T-cell (primary cell): Measurements from ENCODE around the gene PPP1R14B. TPM values are rescaled to one million over a fixed set of nuclear protein-coding genes. Genes with fewer than 3 reads are reported as not detected.

Experiments
- ATAC-seq, 4 experiments: fragments of 200-7000 bp in 3 of 4; fragments of 150-1000 bp in 1 of 4; cut with Tn5 transposase; replicated peaks in 1 of 4; 1 replicate in 3 of 4; 2 replicates in 1 of 4; pipeline ENCODE4 v1.10.0; 2021; ENCODE audit warnings: moderate library complexity in 3 of 4, mild to moderate bottlenecking in 2 of 4, moderate number of reproducible peaks in 1 of 4
- CTCF ChIA-PET, 2 donors: fragments of 300-600 bp; sonication (Branson Sonifier 250); formaldehyde crosslinking; loops; one replicate each; lab custom pipeline; 2022; ENCODE audit warnings: antibody characterized with exemption in 2 of 2; lab: Charles Lee
- POLR2A ChIA-PET, 2 donors: fragments of 300-600 bp; sonication (Branson Sonifier 250); formaldehyde crosslinking; loops; one replicate each; lab custom pipeline; 2022; ENCODE audit warnings: antibody characterized with exemption in 2 of 2; lab: Charles Lee
- DNase-seq, 35 experiments: peaks; one replicate each; pipeline versions ENCODE4 v3.0.0 to v3.0.0-alpha.2; 2013 to 2023
- H3K27ac ChIP-seq: one replicate; pipeline ENCODE4 v1.5.1; 2013; ENCODE audit warnings: low read length
- H3K27me3 ChIP-seq, 2 experiments: replicated peaks in 1 of 2; 1 replicate in 1 of 2; 2 replicates in 1 of 2; pipeline versions ENCODE4 v1.6.1 to v1.7.0; 2013; ENCODE audit warnings: low read length in 1 of 2, mixed read lengths in 1 of 2; ENCODE audit not compliant: control insufficient read depth in 2 of 2, insufficient read depth in 2 of 2; ENCODE audit errors: extremely low read depth in 1 of 2
- H3K36me3 ChIP-seq, 2 donors: 1 replicate in 1 of 2; 2 replicates in 1 of 2; pipeline versions ENCODE4 v1.6.1 to v1.7.0; 2013; ENCODE audit warnings: low read length in 1 of 2; ENCODE audit not compliant: control insufficient read depth in 2 of 2, insufficient read depth in 1 of 2; ENCODE audit errors: extremely low read depth in 1 of 2
- H3K4me1 ChIP-seq, 2 experiments: 1 replicate in 1 of 2; 2 replicates in 1 of 2; pipeline versions ENCODE4 v1.6.1 to v1.7.0; 2013; ENCODE audit warnings: low read length in 2 of 2, mixed read lengths in 1 of 2; ENCODE audit not compliant: insufficient read depth in 2 of 2, control insufficient read depth in 1 of 2; ENCODE audit errors: extremely low read depth in 1 of 2
- H3K4me3 ChIP-seq, 2 donors: 1 replicate in 1 of 2; 2 replicates in 1 of 2; pipeline versions ENCODE4 v1.5.1 to v1.7.0; 2013; ENCODE audit warnings: mild to moderate bottlenecking in 2 of 2, low read length in 1 of 2, moderate library complexity in 1 of 2; ENCODE audit not compliant: control insufficient read depth in 1 of 2; ENCODE audit errors: extremely low read depth in 1 of 2
- H3K9me3 ChIP-seq: 2 replicates; pipeline ENCODE4 v1.7.0; 2013
- H3K27ac Mint-ChIP-seq, 2 donors: one replicate each; pipeline ENCODE4 v1.8.0; 2020 to 2021; ENCODE audit warnings: mild to moderate bottlenecking in 2 of 2, mixed read lengths in 2 of 2
- H3K27me3 Mint-ChIP-seq, 2 donors: one replicate each; pipeline ENCODE4 v1.8.0; 2021 to 2022; ENCODE audit warnings: mixed read lengths in 2 of 2
- H3K36me3 Mint-ChIP-seq: one replicate; pipeline ENCODE4 v1.8.0; 2021; ENCODE audit warnings: mixed read lengths
- H3K4me1 Mint-ChIP-seq, 3 donors: one replicate each; pipeline ENCODE4 v1.8.0; 2020 to 2022; ENCODE audit warnings: mixed read lengths in 3 of 3, mild to moderate bottlenecking in 1 of 3
- H3K4me3 Mint-ChIP-seq, 3 donors: one replicate each; pipeline ENCODE4 v1.8.0; 2020 to 2022; ENCODE audit warnings: mild to moderate bottlenecking in 3 of 3, mixed read lengths in 3 of 3, moderate library complexity in 3 of 3
- H3K9me3 Mint-ChIP-seq, 3 donors: one replicate each; pipeline ENCODE4 v1.8.0; 2020 to 2022; ENCODE audit warnings: mixed read lengths in 3 of 3
- WGBS: methylation state at CpG from one replicate; pipeline ENCODE4 v1.1.5; 2013; ENCODE audit warnings: missing lambda C conversion rate; ENCODE audit not compliant: insufficient coverage; 5-methylcytosine and 5-hydroxymethylcytosine counted together
- total RNA-seq, 35 experiments: library from RNA in 6 of 35; stranded (reverse) in 6 of 35; fragments of 120-200 nt in 1 of 35; gene quantifications; one replicate each; pipeline versions ENCODE4 v1.2.1 to v1.2.4 and lab custom pipeline; 2013 to 2026

The PPP1R14B gene
- total RNA-seq, 5 donors from 2014 or later (not counting 1 experiment from before 2014, with no cell fraction given), result 31.2 to 143 (median 88.1) TPM

GRCh38 chr11:64245797-64246620 is 734 bp downstream of the PPP1R14B start:
- under 1% methylated on average over 41 of the region's 46 CpGs for WGBS
- Mint-ChIP-seq H3K27me3 (no peaks in the 10 kb centered on the region), H3K27ac (peak overlapping the region; percentile 87 to 88), H3K4me1 (peaks cover 36 to 45% (median 38%) of the 10 kb centered on the region in 3 donors), H3K36me3 (no peaks in the 10 kb centered on the region), H3K9me3 (no peaks in the 10 kb centered on the region), H3K4me3 (peak overlapping the region; percentile 80 to 90 (median 89))
- ATAC-seq, result no peak
- CTCF ChIA-PET, result interaction anchor here (0.6 to 1.1 kb wide), 5 partner anchors 41 to 72 kb away, joined by 3 to 5 read pairs (median 3); partner anchors contain the start of genes PRDX5 (in 1 of the 2) and STIP1 (in 1 of the 2)
- Histone ChIP-seq H3K9me3 (no peaks in the 10 kb centered on the region), H3K27me3 (peaks cover 0 to 7% of the 10 kb centered on the region in 2 experiments), H3K27ac (peak overlapping the region; percentile 43), H3K4me3 (peak overlapping the region; percentile 64 to 76), H3K36me3 (peaks cover 6 to 10% of the 10 kb centered on the region in 2 donors), H3K4me1 (peaks cover 14 to 60% of the 10 kb centered on the region in 2 experiments)
- POLR2A ChIA-PET, result no interaction called here
- DNase-seq, result peak in 18 of 35 experiments; percentile 25 to 77 (median 38)

- peaks cover 6 to 10% of the 10 kb centered on the region in 2 donors for H3K36me3 ChIP-seq
- Mint-ChIP-seq H3K36me3 (no peaks in the 10 kb centered on the region), H3K27me3 (no peaks in the 10 kb centered on the region), H3K4me3 (peak overlapping the region; percentile 80 to 90 (median 89)), H3K27ac (peak overlapping the region; percentile 87 to 88), H3K4me1 (peaks cover 36 to 46% (median 41%) of the 10 kb centered on the region in 3 donors), H3K9me3 (no peaks in the 10 kb centered on the region)
- H3K27me3 ChIP-seq, result peaks cover 0 to under 1% of the 10 kb centered on the region in 2 experiments
- H3K4me1 ChIP-seq, result peaks cover 12 to 57% of the 10 kb centered on the region in 2 experiments
- DNase-seq (peak in 18 of 35 experiments; percentile 18 to 63 (median 36)), ATAC-seq (no peak)
- CTCF ChIA-PET, result interaction anchor here in 1 of 2 donors (0.6 to 1.1 kb wide), 4 partner anchors 19 to 72 kb away, joined by 3 to 4 read pairs (median 3); partner anchors contain the start of gene PRDX5
- peak overlapping the region; percentile 43 for H3K27ac ChIP-seq
- no peaks in the 10 kb centered on the region for H3K9me3 ChIP-seq
- WGBS, result 10% methylated on average over 2 of the region's 6 CpGs
- POLR2A ChIA-PET, result interaction anchor here in 1 of 2 donors (0.7 kb wide), 1 partner anchor 18 kb away, joined by 11 read pairs; no protein-coding TSS in a partner anchor
- peak overlapping the region; percentile 64 to 76 for H3K4me3 ChIP-seq
Measured at GRCh38 chr11:64245401-64245796, 1.3 kb downstream of the PPP1R14B start.

- H3K27me3 ChIP-seq, result no peaks in the 10 kb centered on the region
- Mint-ChIP-seq H3K4me3 (peak overlapping the region; percentile 80 to 90 (median 89)), H3K27me3 (no peaks in the 10 kb centered on the region), H3K27ac (peak overlapping the region; percentile 87 to 88), H3K4me1 (peaks cover 38 to 48% (median 45%) of the 10 kb centered on the region in 3 donors), H3K9me3 (no peaks in the 10 kb centered on the region), H3K36me3 (no peaks in the 10 kb centered on the region)
- peaks cover 6 to 10% of the 10 kb centered on the region in 2 donors for H3K36me3 ChIP-seq
- H3K9me3 ChIP-seq, result no peaks in the 10 kb centered on the region
- CTCF ChIA-PET, result interaction anchor here in 1 of 2 donors (0.6 to 1.1 kb wide), 4 partner anchors 18 to 73 kb away, joined by 3 to 4 read pairs (median 3); partner anchors contain the start of gene PRDX5
- DNase-seq (no peak), ATAC-seq (no peak)
- WGBS, result 43% methylated on average over 3 of the region's 6 CpGs
- peak overlapping the region; percentile 30 for H3K27ac ChIP-seq
- POLR2A ChIA-PET, result interaction anchor here in 1 of 2 donors (0.6 to 0.7 kb wide), 3 partner anchors 14 to 21 kb away, joined by 3 to 11 read pairs (median 4); no protein-coding TSS in a partner anchor
- H3K4me3 ChIP-seq, result peak overlapping the region in 1 of 2 donors; percentile 64
- peaks cover 12 to 57% of the 10 kb centered on the region in 2 experiments for H3K4me1 ChIP-seq
Measured at GRCh38 chr11:64244966-64245365, 1.8 kb downstream of the PPP1R14B start.

GRCh38 chr11:64244107-64244506 is 2.6 kb downstream of the PPP1R14B start:
- ATAC-seq (no peak), DNase-seq (no peak)
- peaks cover 6 to 10% of the 10 kb centered on the region in 2 donors for H3K36me3 ChIP-seq
- 49% methylated on average over 2 of the region's 5 CpGs for WGBS
- ChIA-PET CTCF (no interaction called here), POLR2A (interaction anchor here in 1 of 2 donors (0.5 kb wide), 1 partner anchor 533 kb away, joined by 3 read pairs; no protein-coding TSS in a partner anchor)
- no peaks in the 10 kb centered on the region for H3K9me3 ChIP-seq
- peaks cover 36 to 50% (median 49%) of the 10 kb centered on the region in 3 donors for H3K4me1 Mint-ChIP-seq
- H3K27me3 ChIP-seq, result no peaks in the 10 kb centered on the region
- H3K27me3 Mint-ChIP-seq, result no peaks in the 10 kb centered on the region
- no peaks in the 10 kb centered on the region for H3K36me3 Mint-ChIP-seq
- H3K4me3 Mint-ChIP-seq, result peak overlapping the region; percentile 13 to 93 (median 66)
- H3K9me3 Mint-ChIP-seq, result no peaks in the 10 kb centered on the region
- H3K4me3 ChIP-seq, result no peak overlapping the region
- peak overlapping the region; percentile 72 to 77 for H3K27ac Mint-ChIP-seq
- peaks cover 12 to 60% of the 10 kb centered on the region in 2 experiments for H3K4me1 ChIP-seq
- no peak overlapping the region for H3K27ac ChIP-seq

GRCh38 chr11:64243236-64243854 is 3.4 kb downstream of the PPP1R14B start:
- POLR2A ChIA-PET, result interaction anchor here in 1 of 2 donors (0.5 kb wide), 1 partner anchor 534 kb away, joined by 3 read pairs; no protein-coding TSS in a partner anchor
- H3K27me3 ChIP-seq, result no peaks in the 10 kb centered on the region
- Mint-ChIP-seq H3K9me3 (no peaks in the 10 kb centered on the region), H3K36me3 (no peaks in the 10 kb centered on the region), H3K4me3 (peak overlapping the region; percentile 46 to 93 (median 66)), H3K27ac (peak overlapping the region; percentile 72 to 77), H3K4me1 (peaks cover 36 to 50% (median 49%) of the 10 kb centered on the region in 3 donors), H3K27me3 (no peaks in the 10 kb centered on the region)
- H3K4me3 ChIP-seq, result no peak overlapping the region
- CTCF ChIA-PET, result interaction anchor here in 1 of 2 donors (1.0 kb wide), 1 partner anchor 39 kb away, joined by 3 read pairs; no protein-coding TSS in a partner anchor
- DNase-seq, result no peak
- ATAC-seq, result no peak
- H3K9me3 ChIP-seq, result no peaks in the 10 kb centered on the region
- WGBS, result no CpG with 5 or more reads among the region's 8 CpGs
- peaks cover 12 to 60% of the 10 kb centered on the region in 2 experiments for H3K4me1 ChIP-seq
- H3K36me3 ChIP-seq, result peaks cover 8 to 17% of the 10 kb centered on the region in 2 donors
- H3K27ac ChIP-seq, result no peak overlapping the region
